HG03066 (cell line): Measurements from ENCODE around the gene ZMYM2.

Experiments
- ATAC-seq: cut with Tn5 transposase; IDR thresholded peaks from one replicate; pipeline ENCODE4 v1.9.1; 2021; ENCODE audit warnings: low read depth; ENCODE audit not compliant: unreplicated experiment

ZMYM2 gene

GRCh38 chr13:20099319-20099718 is 140.8 kb downstream of the ZMYM2 start:
- ATAC-seq: no peak

GRCh38 chr13:20101467-20102316 is 143.2 kb downstream of the ZMYM2 start:
- no peak for ATAC-seq

GRCh38 chr13:20102525-20103180 is 144.1 kb downstream of the ZMYM2 start:
- ATAC-seq: no peak

GRCh38 chr13:20105161-20105689 is 146.7 kb downstream of the ZMYM2 start:
- ATAC-seq: no peak

GRCh38 chr13:20106742-20107141 is 148.2 kb downstream of the ZMYM2 start:
- ATAC-seq: no peak

- no peak for ATAC-seq
Measured at GRCh38 chr13:20109037-20109436, 150.5 kb downstream of the ZMYM2 start.

- no peak for ATAC-seq
Measured at GRCh38 chr13:20114066-20114610, 155.6 kb downstream of the ZMYM2 start.

- no peak for ATAC-seq
Measured at GRCh38 chr13:20116213-20116612, 157.7 kb downstream of the ZMYM2 start.

GRCh38 chr13:20118268-20119140 is 160.0 kb downstream of the ZMYM2 start:
- peak; percentile 50 for ATAC-seq

GRCh38 chr13:20119960-20120359 is 161.4 kb downstream of the ZMYM2 start:
- ATAC-seq: no peak

GRCh38 chr13:20121159-20121525 is 162.6 kb downstream of the ZMYM2 start:
- no peak for ATAC-seq

GRCh38 chr13:20124303-20124702 is 165.8 kb downstream of the ZMYM2 start:
- no peak for ATAC-seq

GRCh38 chr13:20125129-20125782 is 166.7 kb downstream of the ZMYM2 start:
- no peak for ATAC-seq

GRCh38 chr13:20125783-20126165 is 167.2 kb downstream of the ZMYM2 start:
- ATAC-seq: no peak

- ATAC-seq: no peak
Measured at GRCh38 chr13:20126541-20127261, 168.2 kb downstream of the ZMYM2 start.

GRCh38 chr13:20127262-20127561 is 168.7 kb downstream of the ZMYM2 start:
- peak; percentile 14 for ATAC-seq

GRCh38 chr13:20127562-20128458 is 169.3 kb downstream of the ZMYM2 start:
- peak; percentile 63 for ATAC-seq

- no peak for ATAC-seq
Measured at GRCh38 chr13:20128459-20128931, 170.0 kb downstream of the ZMYM2 start.
